ENCODE results near the gene PLXND1. TPM values are rescaled to one million over a fixed set of nuclear protein-coding genes. Genes with fewer than 3 reads are reported as not detected.
A peak's percentile ranks its signal among the peaks of the same experiment; 100 is the strongest.

The PLXND1 gene
- total and polyA plus RNA-seq, 2 donors (not counting 1 experiment from before 2014, with no cell fraction given) = 3.3 to 74.4 TPM

DNA sequence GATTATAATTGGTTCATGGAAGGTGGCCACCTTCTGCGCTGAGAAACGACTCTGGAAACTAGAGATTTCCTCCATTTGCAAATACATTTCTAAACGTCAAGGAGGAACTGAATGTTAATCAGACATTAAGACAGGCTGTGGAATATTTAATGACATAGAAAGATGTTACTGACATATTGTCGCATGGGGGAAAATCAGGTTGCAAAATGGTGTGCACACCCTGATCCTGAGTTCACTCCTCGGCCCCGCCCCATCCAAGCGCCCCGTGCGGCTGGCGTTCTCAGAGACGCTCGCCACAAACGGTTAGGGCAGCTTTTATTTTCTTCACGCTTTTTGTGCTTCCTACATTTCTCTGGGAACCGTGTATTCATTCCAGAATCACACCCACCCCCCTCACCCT is 52.8 kb downstream of the PLXND1 start:
- intact Hi-C loops (cut with micrococcal nuclease) = no loop called here
- WGBS (ENCODE audit: insufficient coverage) = 36% methylated on average over 13 of the region's 15 CpGs
- Histone ChIP-seq H2AFZ (ENCODE audit: insufficient read depth, low read depth, low read length, poor library complexity, severe bottlenecking) (peak overlapping the region; percentile 3), H3K4me2 (replicated peaks; ENCODE audit: low read depth, low read length, poor library complexity, severe bottlenecking) (peak overlapping the region; percentile 13), H3K27me3 (replicated peaks in 1 of 4; ENCODE audit: control extremely low read depth in 1 of 4, control insufficient read depth in 3 of 4, insufficient read depth in 4 of 4, low read length in 3 of 4) (peaks cover 0 to 28% (median 2%) of the 10 kb centered on the region in 4 experiments), H3K4me3 (ENCODE audit: control extremely low read depth in 1 of 5, extremely low read depth in 1 of 5, insufficient read depth in 1 of 5, low read depth in 2 of 5, low read length in 4 of 5) (no peak overlapping the region), H3K79me2 (ENCODE audit: control insufficient read depth, insufficient read depth, low read length) (no peaks in the 10 kb centered on the region), H3K4me1 (ENCODE audit: control insufficient read depth in 2 of 2, insufficient read depth in 2 of 2, low read length in 2 of 2) (peaks cover 0 to 3% of the 10 kb centered on the region in 2 donors), H3K9me3 (ENCODE audit: control extremely low read depth in 1 of 3, control insufficient read depth in 2 of 3, insufficient read depth in 1 of 3, low read length in 2 of 3) (no peaks in the 10 kb centered on the region), H3K9ac (ENCODE audit: low read length) (no peak overlapping the region), H4K20me1 (ENCODE audit: control insufficient read depth, insufficient read depth, low read length, poor library complexity, severe bottlenecking) (no peaks in the 10 kb centered on the region), H3K36me3 (replicated peaks in 1 of 2; ENCODE audit: control extremely low read depth in 1 of 2, control insufficient read depth in 1 of 2, extremely low read depth in 1 of 2, insufficient read depth in 2 of 2, low read length in 1 of 2) (no peaks in the 10 kb centered on the region), H3K27ac (ENCODE audit: low read length in 2 of 2) (no peak overlapping the region)
- H3K27me3 Mint-ChIP-seq = peaks cover 16% of the 10 kb centered on the region
- DNase-seq = no peak
- no peak overlapping the region for H3K4me3 Mint-ChIP-seq
- no peaks in the 10 kb centered on the region for H3K9me3 Mint-ChIP-seq (ENCODE audit: insufficient read depth)
- no peak overlapping the region for H3K27ac Mint-ChIP-seq
- ChIA-PET CTCF (interaction anchor here (1.3 to 1.6 kb wide), 3 partner anchors 28 to 271 kb away, joined by 4 read pairs; no protein-coding TSS in a partner anchor), POLR2A (interaction anchor here (0.6 kb wide), 1 partner anchor 77 kb away, joined by 4 read pairs; no protein-coding TSS in a partner anchor)
- TF ChIP-seq, protein P1, sequence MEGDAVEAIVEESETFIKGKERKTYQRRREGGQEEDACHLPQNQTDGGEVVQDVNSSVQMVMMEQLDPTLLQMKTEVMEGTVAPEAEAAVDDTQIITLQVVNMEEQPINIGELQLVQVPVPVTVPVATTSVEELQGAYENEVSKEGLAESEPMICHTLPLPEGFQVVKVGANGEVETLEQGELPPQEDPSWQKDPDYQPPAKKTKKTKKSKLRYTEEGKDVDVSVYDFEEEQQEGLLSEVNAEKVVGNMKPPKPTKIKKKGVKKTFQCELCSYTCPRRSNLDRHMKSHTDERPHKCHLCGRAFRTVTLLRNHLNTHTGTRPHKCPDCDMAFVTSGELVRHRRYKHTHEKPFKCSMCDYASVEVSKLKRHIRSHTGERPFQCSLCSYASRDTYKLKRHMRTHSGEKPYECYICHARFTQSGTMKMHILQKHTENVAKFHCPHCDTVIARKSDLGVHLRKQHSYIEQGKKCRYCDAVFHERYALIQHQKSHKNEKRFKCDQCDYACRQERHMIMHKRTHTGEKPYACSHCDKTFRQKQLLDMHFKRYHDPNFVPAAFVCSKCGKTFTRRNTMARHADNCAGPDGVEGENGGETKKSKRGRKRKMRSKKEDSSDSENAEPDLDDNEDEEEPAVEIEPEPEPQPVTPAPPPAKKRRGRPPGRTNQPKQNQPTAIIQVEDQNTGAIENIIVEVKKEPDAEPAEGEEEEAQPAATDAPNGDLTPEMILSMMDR (IDR thresholded peaks at IDR 0.05) = no peak
- no peak for ATAC-seq (ENCODE audit: low read depth)
- H3K4me1 Mint-ChIP-seq = peaks cover 11% of the 10 kb centered on the region

DNA sequence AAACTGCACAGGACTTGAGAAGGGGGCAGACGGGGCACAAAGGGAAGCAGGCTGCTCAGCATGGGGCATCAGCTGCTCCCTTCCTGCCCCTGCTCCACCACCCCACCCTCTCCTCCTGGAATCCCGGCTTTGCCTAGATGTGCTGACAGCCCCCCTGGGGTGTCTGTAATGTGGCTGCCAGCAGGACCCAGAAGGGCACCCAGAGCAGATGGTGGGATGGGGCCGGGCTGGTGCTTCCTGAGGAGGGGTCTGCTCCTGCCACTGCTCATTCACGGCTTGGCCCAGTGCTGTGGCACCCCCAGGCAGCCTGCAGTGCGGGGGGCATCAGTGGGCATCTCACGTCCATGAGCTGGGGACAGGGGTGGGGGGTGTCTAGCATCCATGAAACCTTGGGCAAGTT is 53.3 kb downstream of the PLXND1 start:
- 71% methylated on average over 5 of the region's 6 CpGs for whole genome bisulfite sequencing (ENCODE audit: insufficient coverage)
- no peaks in the 10 kb centered on the region for H4K20me1 ChIP-seq (ENCODE audit: control insufficient read depth, insufficient read depth, low read length, poor library complexity, severe bottlenecking)
- Mint-ChIP-seq H3K9me3 (ENCODE audit: insufficient read depth) (no peaks in the 10 kb centered on the region), H3K27ac (no peak overlapping the region), H3K4me3 (no peak overlapping the region), H3K4me1 (peaks cover 8% of the 10 kb centered on the region), H3K27me3 (peaks cover 16% of the 10 kb centered on the region)
- H3K4me3 ChIP-seq (ENCODE audit: control extremely low read depth in 1 of 5, extremely low read depth in 1 of 5, insufficient read depth in 1 of 5, low read depth in 2 of 5, low read length in 4 of 5) = no peak overlapping the region
- no peak overlapping the region for H3K9ac ChIP-seq (ENCODE audit: low read length)
- no peak for TF ChIP-seq EZH2 (IDR thresholded peaks at IDR 0.05; ENCODE audit: borderline replicate concordance, insufficient read depth, low read depth, low read length, poor library complexity, severe bottlenecking)
- TF ChIP-seq, protein P1 (IDR thresholded peaks at IDR 0.05) = no peak
- no peaks in the 10 kb centered on the region for H3K79me2 ChIP-seq (ENCODE audit: control insufficient read depth, insufficient read depth, low read length)
- ChIA-PET CTCF (interaction anchor here (1.3 kb wide), 2 partner anchors 27 to 63 kb away, joined by 4 read pairs; no protein-coding TSS in a partner anchor), POLR2A (interaction anchor here (0.6 kb wide), 1 partner anchor 77 kb away, joined by 4 read pairs; no protein-coding TSS in a partner anchor)
- H3K27ac ChIP-seq (ENCODE audit: low read length in 2 of 2) = no peak overlapping the region
- H3K36me3 ChIP-seq (replicated peaks in 1 of 2; ENCODE audit: control extremely low read depth in 1 of 2, control insufficient read depth in 1 of 2, extremely low read depth in 1 of 2, insufficient read depth in 2 of 2, low read length in 1 of 2) = no peaks in the 10 kb centered on the region
- no peak overlapping the region for H3K4me2 ChIP-seq (replicated peaks; ENCODE audit: low read depth, low read length, poor library complexity, severe bottlenecking)
- no peak overlapping the region for H2AFZ ChIP-seq (ENCODE audit: insufficient read depth, low read depth, low read length, poor library complexity, severe bottlenecking)
- ATAC-seq (ENCODE audit: low read depth) (no peak), DNase-seq (no peak)
- peaks cover 0 to 23% (median 2%) of the 10 kb centered on the region in 4 experiments for H3K27me3 ChIP-seq (replicated peaks in 1 of 4; ENCODE audit: control extremely low read depth in 1 of 4, control insufficient read depth in 3 of 4, insufficient read depth in 4 of 4, low read length in 3 of 4)
- no peaks in the 10 kb centered on the region for H3K4me1 ChIP-seq (ENCODE audit: control insufficient read depth in 2 of 2, insufficient read depth in 2 of 2, low read length in 2 of 2)
- intact Hi-C loops (cut with micrococcal nuclease) = no loop called here
- H3K9me3 ChIP-seq (ENCODE audit: control extremely low read depth in 1 of 3, control insufficient read depth in 2 of 3, insufficient read depth in 1 of 3, low read length in 2 of 3) = no peaks in the 10 kb centered on the region
